ENCODE measurements around the gene SLC30A1. TPM values are rescaled to one million over a fixed set of nuclear protein-coding genes. Genes with fewer than 3 reads are reported as not detected.

The SLC30A1 gene
- total RNA-seq, 4 donors from 2014 or later: 5.8 to 44.7 (median 34.9) TPM

DNA sequence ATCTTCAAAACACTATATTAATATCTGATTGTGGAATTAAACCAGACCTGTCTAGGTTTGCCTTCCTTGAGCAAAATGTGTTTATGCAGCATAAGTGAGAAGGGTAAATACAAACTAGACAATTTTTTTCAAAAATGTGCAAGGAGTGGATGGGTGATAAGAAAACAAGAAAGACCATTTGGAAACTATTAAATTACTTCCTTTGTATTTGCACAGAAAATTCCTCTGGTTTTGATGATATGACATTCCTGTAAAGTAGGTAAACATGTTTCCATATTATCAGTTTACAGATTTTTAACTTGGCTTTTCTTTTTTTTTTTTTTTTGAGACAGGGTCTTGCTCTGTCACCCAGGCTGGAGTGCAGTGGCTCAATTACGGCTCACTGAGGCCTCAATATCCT lies 24.8 kb upstream of the SLC30A1 start:
- no peak for DNase-seq
- H3K36me3 ChIP-seq: no peaks in the 10 kb centered on the region
- peak overlapping the region in 1 of 4 donors; percentile 50 for H3K27ac ChIP-seq
- H3K27me3 ChIP-seq: no peaks in the 10 kb centered on the region
- H3K9me3 ChIP-seq: no peaks in the 10 kb centered on the region
- H3K4me1 ChIP-seq: peaks cover 0 to 24% (median 0%) of the 10 kb centered on the region in 4 donors
- H3K4me3 ChIP-seq: no peak overlapping the region
- TF ChIP-seq, protein P1, sequence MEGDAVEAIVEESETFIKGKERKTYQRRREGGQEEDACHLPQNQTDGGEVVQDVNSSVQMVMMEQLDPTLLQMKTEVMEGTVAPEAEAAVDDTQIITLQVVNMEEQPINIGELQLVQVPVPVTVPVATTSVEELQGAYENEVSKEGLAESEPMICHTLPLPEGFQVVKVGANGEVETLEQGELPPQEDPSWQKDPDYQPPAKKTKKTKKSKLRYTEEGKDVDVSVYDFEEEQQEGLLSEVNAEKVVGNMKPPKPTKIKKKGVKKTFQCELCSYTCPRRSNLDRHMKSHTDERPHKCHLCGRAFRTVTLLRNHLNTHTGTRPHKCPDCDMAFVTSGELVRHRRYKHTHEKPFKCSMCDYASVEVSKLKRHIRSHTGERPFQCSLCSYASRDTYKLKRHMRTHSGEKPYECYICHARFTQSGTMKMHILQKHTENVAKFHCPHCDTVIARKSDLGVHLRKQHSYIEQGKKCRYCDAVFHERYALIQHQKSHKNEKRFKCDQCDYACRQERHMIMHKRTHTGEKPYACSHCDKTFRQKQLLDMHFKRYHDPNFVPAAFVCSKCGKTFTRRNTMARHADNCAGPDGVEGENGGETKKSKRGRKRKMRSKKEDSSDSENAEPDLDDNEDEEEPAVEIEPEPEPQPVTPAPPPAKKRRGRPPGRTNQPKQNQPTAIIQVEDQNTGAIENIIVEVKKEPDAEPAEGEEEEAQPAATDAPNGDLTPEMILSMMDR (IDR thresholded peaks at IDR 0.05): no peak
- no peak for TF ChIP-seq POLR2A (IDR thresholded peaks at IDR 0.05)

DNA sequence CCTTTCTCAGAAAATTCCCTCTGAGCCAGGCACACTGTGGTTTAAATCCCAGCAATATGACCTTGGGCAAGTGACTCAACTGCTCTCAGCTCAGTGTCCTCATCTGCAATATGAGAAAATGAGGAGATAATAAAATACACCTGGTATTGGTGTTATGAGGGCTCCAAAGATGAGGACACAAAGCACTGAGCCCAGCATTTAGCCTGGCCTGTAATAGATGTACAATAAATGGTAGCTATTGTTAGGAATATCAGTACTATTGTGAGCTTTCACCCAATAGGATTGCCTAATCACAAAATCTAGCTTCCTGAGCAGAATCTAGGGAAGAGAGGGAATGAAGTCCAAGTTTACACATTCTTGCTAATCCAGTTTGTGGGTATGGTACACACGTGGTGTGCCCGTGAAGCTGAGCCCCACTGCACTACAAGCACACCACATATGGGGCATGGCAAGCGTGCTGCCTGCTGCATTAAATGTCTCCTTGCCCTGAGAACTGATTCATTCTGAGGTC lies 24.3 kb upstream of the SLC30A1 start:
- H3K4me1 ChIP-seq: peaks cover 0 to 19% (median 0%) of the 10 kb centered on the region in 4 donors
- TF ChIP-seq POLR2A (IDR thresholded peaks at IDR 0.05): peak in 1 of 2 donors; percentile 29
- TF ChIP-seq, protein P1 (IDR thresholded peaks at IDR 0.05): no peak
- H3K9me3 ChIP-seq: no peaks in the 10 kb centered on the region
- H3K27me3 ChIP-seq: no peaks in the 10 kb centered on the region
- peak in 2 of 3 donors; percentile 69 to 84 for DNase-seq
- H3K27ac ChIP-seq: peak overlapping the region in 1 of 4 donors; percentile 50
- no peaks in the 10 kb centered on the region for H3K36me3 ChIP-seq
- no peak overlapping the region for H3K4me3 ChIP-seq

DNA sequence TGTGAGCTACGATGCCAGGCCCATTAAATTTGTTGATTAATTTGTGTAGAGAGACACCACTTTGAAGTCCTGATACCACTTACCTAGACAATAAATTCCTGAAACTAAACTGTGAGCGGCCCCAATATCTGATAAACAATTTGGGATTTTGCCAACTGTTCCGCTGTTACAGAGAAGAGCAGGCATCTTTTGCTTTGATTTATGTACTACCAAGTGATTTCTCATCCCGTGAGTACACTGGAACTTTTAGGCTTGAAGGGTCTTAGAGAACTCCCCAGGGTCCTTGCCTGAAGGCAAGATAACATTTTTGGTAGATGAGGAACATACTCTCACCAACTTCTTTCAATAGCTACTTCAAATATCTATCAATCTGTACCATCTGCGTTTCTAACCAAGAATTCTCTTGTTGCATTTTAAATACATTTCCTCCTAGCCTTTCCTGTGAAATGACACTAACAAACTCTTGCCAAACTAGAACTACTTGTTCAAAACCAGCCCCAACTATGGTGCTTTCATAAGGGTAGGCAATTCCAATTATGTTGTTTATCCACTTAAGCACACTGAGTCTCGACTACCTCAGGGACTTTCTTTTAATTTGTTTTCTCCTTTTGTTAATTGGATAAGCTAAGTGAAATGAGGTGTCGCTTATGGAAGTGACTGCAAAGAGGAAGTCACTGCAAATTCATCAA lies 23.2 kb upstream of the SLC30A1 start:
- H3K27ac ChIP-seq: peak overlapping the region in 1 of 4 donors; percentile 50
- DNase-seq: no peak

DNA sequence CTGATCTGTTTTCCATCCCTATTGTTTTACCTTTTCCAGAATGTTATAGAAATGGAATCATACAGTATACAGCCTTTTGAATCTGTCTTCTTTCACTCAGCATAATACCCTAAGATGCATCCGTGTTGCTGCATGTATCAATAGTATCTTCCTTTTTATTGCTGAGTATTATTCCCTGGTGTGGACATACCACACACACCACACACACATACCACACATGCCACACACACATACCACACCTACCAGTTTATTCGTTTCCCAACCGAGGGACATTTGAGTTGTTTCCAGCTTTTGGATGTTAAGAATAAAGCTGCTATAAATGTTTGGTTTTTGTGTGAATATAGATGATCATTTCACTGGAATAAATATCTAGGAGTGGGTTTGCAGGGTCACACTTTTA lies 22.2 kb upstream of the SLC30A1 start:
- Histone ChIP-seq H3K27ac (no peak overlapping the region), H3K4me3 (no peak overlapping the region), H3K36me3 (no peaks in the 10 kb centered on the region), H3K9me3 (no peaks in the 10 kb centered on the region), H3K27me3 (no peaks in the 10 kb centered on the region), H3K4me1 (peaks cover 0 to 16% (median 0%) of the 10 kb centered on the region in 4 donors)
- no peak for TF ChIP-seq POLR2A (IDR thresholded peaks at IDR 0.05)
- TF ChIP-seq, protein P1 (IDR thresholded peaks at IDR 0.05): no peak
- no peak for DNase-seq

More for the DNA sequence above, 23.2 kb upstream of the SLC30A1 start:
- no peak for TF ChIP-seq POLR2A (IDR thresholded peaks at IDR 0.05)
- TF ChIP-seq, protein P1 (IDR thresholded peaks at IDR 0.05): no peak
- no peaks in the 10 kb centered on the region for H3K27me3 ChIP-seq
- H3K9me3 ChIP-seq: no peaks in the 10 kb centered on the region
- H3K36me3 ChIP-seq: no peaks in the 10 kb centered on the region
- H3K4me1 ChIP-seq: peaks cover 0 to 16% (median 0%) of the 10 kb centered on the region in 4 donors
- no peak overlapping the region for H3K4me3 ChIP-seq

DNA sequence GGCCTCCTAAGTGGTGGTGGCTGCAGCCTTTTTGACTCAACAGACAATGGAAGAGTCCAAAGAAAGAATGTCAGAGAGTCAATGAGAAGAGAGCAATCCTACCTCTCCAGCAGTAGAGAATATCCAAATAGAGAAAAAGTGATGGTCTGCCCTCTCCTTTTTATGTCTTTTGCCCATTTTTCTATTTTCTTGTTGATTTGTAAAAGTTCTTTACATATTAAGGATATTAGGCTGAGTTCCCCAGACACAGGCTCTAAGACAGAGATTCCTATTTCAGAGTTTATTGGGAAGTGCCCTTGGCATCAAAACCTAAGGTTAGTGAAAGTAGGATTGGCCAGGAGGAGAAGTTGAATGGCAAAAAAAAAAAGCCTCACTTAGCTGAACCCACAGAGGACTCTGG lies 20.3 kb upstream of the SLC30A1 start:
- Histone ChIP-seq H3K9me3 (no peaks in the 10 kb centered on the region), H3K36me3 (no peaks in the 10 kb centered on the region), H3K4me1 (peaks cover 0 to 16% (median 0%) of the 10 kb centered on the region in 4 donors), H3K27ac (no peak overlapping the region), H3K27me3 (no peaks in the 10 kb centered on the region), H3K4me3 (no peak overlapping the region)
- DNase-seq: no peak
- TF ChIP-seq POLR2A (IDR thresholded peaks at IDR 0.05): no peak
- TF ChIP-seq, protein P1 (IDR thresholded peaks at IDR 0.05): no peak

Data from Peyer's patch (tissue), 4 donors.